Gastrocnemius medialis (tissue), 4 donors: ENCODE results near the gene CA10. TPM values are rescaled to one million over a fixed set of nuclear protein-coding genes. Genes with fewer than 3 reads are reported as not detected.

ENCODE experiments used
- ATAC-seq, 2 donors: fragments of 150-250 bp; one replicate each; pipeline ENCODE4 v1.9.1; 2016
- DNase-seq, 2 donors: peaks; one replicate each; pipeline ENCODE4 v3.0.0-alpha.2; 2019
- H3K27ac ChIP-seq, 4 donors: fragments of 200-600 bp; sonication (generic); 1 replicate in 1 of 4; 2 replicates in 3 of 4; pipeline ENCODE4 v1.5.1; 2016 to 2018; ENCODE audit warnings: mild to moderate bottlenecking in 2 of 4, moderate library complexity in 1 of 4
- H3K27me3 ChIP-seq, 3 donors: fragments of 200-600 bp; sonication (generic) in 2 of 3; 1 replicate in 1 of 3; 2 replicates in 2 of 3; pipeline versions ENCODE4 v1.5.1 to v1.6.0; 2016 to 2019; ENCODE audit warnings: mild to moderate bottlenecking in 1 of 3, moderate library complexity in 1 of 3
- H3K36me3 ChIP-seq, 2 donors: fragments of 200-600 bp; sonication (generic) in 1 of 2; one replicate each; pipeline ENCODE4 v1.5.1; 2017 to 2018
- H3K4me1 ChIP-seq, 2 donors: fragments of 200-600 bp; sonication (generic) in 1 of 2; one replicate each; pipeline ENCODE4 v1.5.1; 2016 to 2017; ENCODE audit warnings: mild to moderate bottlenecking in 2 of 2
- H3K4me3 ChIP-seq, 4 donors: fragments of 200-600 bp; sonication (generic) in 3 of 4; 1 replicate in 1 of 4; 2 replicates in 3 of 4; pipeline ENCODE4 v1.5.1; 2016 to 2019; ENCODE audit warnings: mild to moderate bottlenecking in 2 of 4
- H3K9me3 ChIP-seq, 3 donors: fragments of 200-600 bp; sonication (generic) in 2 of 3; 1 replicate in 1 of 3; 2 replicates in 2 of 3; pipeline ENCODE4 v1.5.1; 2016 to 2019
- CTCF ChIP-seq, 5 experiments: fragments of 450-650 bp in 3 of 5; fragments of 200-600 bp in 2 of 5; sonication (generic) in 2 of 5; IDR thresholded peaks in 4 of 5; conservative IDR thresholded peaks in 1 of 5; 1 replicate in 4 of 5; 2 replicates in 1 of 5; pipeline ENCODE4 v1.5.1; 2016 to 2019; ENCODE audit warnings: antibody characterized with exemption in 5 of 5, mild to moderate bottlenecking in 3 of 5, moderate library complexity in 3 of 5
- POLR2A ChIP-seq, 2 donors: fragments of 450-650 bp; IDR thresholded peaks; one replicate each; pipeline ENCODE4 v1.6.1; 2017; ENCODE audit warnings: antibody characterized with exemption in 2 of 2, mild to moderate bottlenecking in 2 of 2, moderate library complexity in 2 of 2
- in situ Hi-C, 4 donors: fragments of 200-750 bp; cut with MboI; loops; one replicate each; pipeline versions ENCODE4 v1.15.0 to v1.8.0; 2017; ENCODE audit warnings: low sequenced_read_pairs in 4 of 4
- intact Hi-C: fragments of 100-400 bp; cut with DNase I; formaldehyde crosslinking; loops from one replicate; pipeline ENCODE4 v1.15.1; 2023; ENCODE audit warnings: low total_unique reads
- total RNA-seq, 4 donors: library from RNA; depleted of rRNA; stranded (reverse); fragments of >200 nt; gene quantifications; one replicate each; pipeline versions ENCODE4 v1.1.0 to v1.2.3, GENCODE V29; 2016

Gene CA10
- total RNA-seq, 4 donors from 2014 or later: not detected

- H3K36me3 ChIP-seq: no peaks in the 10 kb centered on the region
- in situ Hi-C loops: no loop called here
- H3K9me3 ChIP-seq: no peaks in the 10 kb centered on the region
- no peaks in the 10 kb centered on the region for H3K4me1 ChIP-seq
- ATAC-seq (no peak), DNase-seq (no peak)
- H3K27me3 ChIP-seq: no peaks in the 10 kb centered on the region
- TF ChIP-seq POLR2A (IDR thresholded peaks at IDR 0.05): no peak
- no peak for TF ChIP-seq CTCF (IDR thresholded peaks at IDR 0.05 in 4 of 5, conservative IDR thresholded peaks at IDR 0.05 in 1 of 5)
- intact Hi-C loops: no loop called here
- H3K4me3 ChIP-seq: no peak overlapping the region
- no peak overlapping the region for H3K27ac ChIP-seq
These were observed 561.2 kb downstream of the CA10 start for GRCh38 chr17:51597345-51597744.

- no peak for ATAC-seq
- H3K9me3 ChIP-seq: no peaks in the 10 kb centered on the region
- in situ Hi-C loops: no loop called here
These were observed 562.6 kb downstream of the CA10 start for GRCh38 chr17:51595826-51596398.

GRCh38 chr17:51590071-51590656 lies 568.4 kb downstream of the CA10 start:
- DNase-seq (no peak), ATAC-seq (no peak)
- intact Hi-C loops: no loop called here
- in situ Hi-C loops: no loop called here
- H3K36me3 ChIP-seq: no peaks in the 10 kb centered on the region
- no peaks in the 10 kb centered on the region for H3K9me3 ChIP-seq
- H3K27ac ChIP-seq: no peak overlapping the region
- TF ChIP-seq CTCF (IDR thresholded peaks at IDR 0.05 in 4 of 5, conservative IDR thresholded peaks at IDR 0.05 in 1 of 5): no peak
- TF ChIP-seq POLR2A (IDR thresholded peaks at IDR 0.05): no peak
- no peak overlapping the region for H3K4me3 ChIP-seq
- peaks cover 0 to 3% of the 10 kb centered on the region in 2 donors for H3K4me1 ChIP-seq
- no peaks in the 10 kb centered on the region for H3K27me3 ChIP-seq

More at GRCh38 chr17:51595826-51596398, 562.6 kb downstream of the CA10 start:
- no peak for DNase-seq
- TF ChIP-seq CTCF (IDR thresholded peaks at IDR 0.05 in 4 of 5, conservative IDR thresholded peaks at IDR 0.05 in 1 of 5) (no peak), POLR2A (IDR thresholded peaks at IDR 0.05) (no peak)
- Histone ChIP-seq H3K27me3 (no peaks in the 10 kb centered on the region), H3K36me3 (no peaks in the 10 kb centered on the region), H3K4me1 (no peaks in the 10 kb centered on the region), H3K27ac (no peak overlapping the region), H3K4me3 (no peak overlapping the region)
- intact Hi-C loops: no loop called here

GRCh38 chr17:51588063-51588462 lies 570.5 kb downstream of the CA10 start:
- in situ Hi-C loops: loop anchor here in 2 of 4 donors (5.0 to 10.0 kb wide), 2 partner anchors 49 to 57 kb away; no protein-coding TSS in a partner anchor
- DNase-seq: no peak
- TF ChIP-seq POLR2A (IDR thresholded peaks at IDR 0.05): no peak
- TF ChIP-seq CTCF (IDR thresholded peaks at IDR 0.05 in 4 of 5, conservative IDR thresholded peaks at IDR 0.05 in 1 of 5): no peak

More at GRCh38 chr17:51588063-51588462, 570.5 kb downstream of the CA10 start:
- H3K27me3 ChIP-seq: no peaks in the 10 kb centered on the region
- H3K4me3 ChIP-seq: no peak overlapping the region
- no peak for ATAC-seq
- H3K4me1 ChIP-seq: peaks cover 0 to 3% of the 10 kb centered on the region in 2 donors
- intact Hi-C loops: loop anchor here (5.0 kb wide), 1 partner anchor 144 kb away; no protein-coding TSS in a partner anchor
- no peak overlapping the region for H3K27ac ChIP-seq
- H3K36me3 ChIP-seq: no peaks in the 10 kb centered on the region
- H3K9me3 ChIP-seq: no peaks in the 10 kb centered on the region
